Measurements from ENCODE around the gene CDHR4.
A peak's percentile ranks its signal among the peaks of the same experiment; 100 is the strongest.
"Not testable (repeated sequence)": the region's sequence is repeated elsewhere in the genome, so short reads cannot be mapped to it uniquely, and the experiment has no call there.

Gene CDHR4

DNA sequence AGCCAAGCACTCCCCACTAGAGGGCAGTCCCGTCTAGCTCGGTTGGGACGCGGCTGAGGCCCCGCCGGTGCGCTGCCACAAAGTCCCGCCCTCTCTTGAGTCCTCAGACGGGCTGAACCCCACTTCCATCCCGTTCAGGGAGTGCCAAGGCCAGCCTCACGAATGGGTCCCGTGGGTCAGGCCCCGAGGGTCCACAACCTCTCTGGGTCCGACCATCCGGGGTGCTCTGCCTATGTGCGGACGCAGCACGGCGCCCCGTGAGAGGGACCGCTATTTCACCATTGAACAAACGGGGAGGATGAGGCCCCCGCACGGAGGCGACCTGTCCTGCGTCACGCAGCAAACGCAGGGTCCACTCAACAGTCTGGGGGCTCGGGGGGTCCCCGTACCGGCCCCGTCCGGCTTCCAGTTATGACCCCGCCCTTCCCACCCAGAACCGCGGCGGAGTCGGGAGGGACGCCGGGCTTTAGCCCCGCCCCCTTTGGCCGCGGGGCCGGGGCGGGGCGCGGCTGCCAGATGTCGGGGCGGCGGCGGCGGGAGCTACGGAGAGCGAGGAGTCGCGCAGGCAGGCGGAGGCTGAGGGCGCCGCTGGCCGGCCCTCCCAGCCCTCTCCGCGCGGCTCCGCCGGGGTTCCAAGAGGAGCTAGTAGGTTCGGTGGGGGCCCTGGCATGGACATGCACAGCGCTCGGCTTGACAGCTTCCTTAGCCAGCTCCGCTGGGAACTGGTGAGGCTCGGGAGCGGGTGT is 3.2 kb upstream of the CDHR4 start, which contains the start of gene INKA1:
Gene INKA1, plus strand, starts transcription at position 543 of the 746 bp plus-strand sequence. Its CDS starts 132 bp downstream, at position 675.
- peak; percentile 95 for DNase-seq (ENCODE audit: low spot score)

GRCh38 chr3:49801160-49801559 is 1.5 kb upstream of the CDHR4 start:
- no peak for DNase-seq (ENCODE audit: low spot score)

GRCh38 chr3:49799105-49799504 is 568 bp downstream of the CDHR4 start:
- DNase-seq (ENCODE audit: low spot score) = no peak

DNA sequence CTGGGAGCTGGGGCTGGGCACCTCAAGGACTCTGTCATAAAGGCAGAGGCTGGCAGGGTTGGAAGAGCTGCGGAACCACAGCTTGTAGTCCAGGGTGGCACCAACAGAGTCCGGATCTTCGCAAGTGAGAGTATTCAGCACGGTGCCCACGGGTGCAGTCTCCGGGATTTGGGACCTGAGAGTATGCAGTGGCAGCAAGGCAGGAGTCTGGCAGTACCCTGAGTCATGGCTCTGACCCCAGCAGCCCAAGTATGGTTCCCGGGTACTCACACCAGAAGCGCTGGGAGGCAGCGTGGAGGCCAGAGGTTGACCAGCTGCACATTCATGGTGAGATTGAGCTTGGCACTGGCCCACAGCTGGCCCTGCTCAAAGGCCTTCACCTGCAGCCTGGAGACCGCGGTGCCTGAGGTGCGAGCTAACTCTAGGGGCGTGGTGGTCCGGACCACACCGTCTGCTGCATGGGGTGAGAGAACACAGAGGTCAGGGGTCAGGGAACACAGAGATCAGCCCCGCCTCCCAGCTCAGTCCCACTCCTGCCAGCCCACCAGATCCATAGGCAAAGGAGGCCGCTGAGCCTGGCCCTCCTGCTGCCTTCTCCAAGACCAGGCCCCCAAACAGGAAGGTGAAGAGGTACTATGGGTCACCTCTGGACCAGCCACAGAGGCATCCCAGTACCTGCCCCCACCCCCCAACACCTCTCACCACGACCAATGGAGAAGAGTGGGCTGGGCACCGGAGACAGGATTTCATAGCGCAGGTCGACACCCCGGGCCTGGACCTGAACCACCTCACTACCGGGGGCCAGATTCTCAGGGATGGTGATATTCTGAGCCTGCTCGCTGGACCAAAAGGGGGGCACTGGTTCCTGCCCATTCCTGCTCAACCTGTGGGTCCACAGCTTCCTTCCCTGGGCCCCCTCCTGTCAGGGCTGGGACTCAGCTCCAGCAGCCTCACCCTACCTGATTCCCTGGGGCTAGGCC is 4.5 kb downstream of the CDHR4 start:
- no peak for DNase-seq (ENCODE audit: low spot score)

- no peak for DNase-seq (ENCODE audit: low spot score)
Observed at GRCh38 chr3:49794431-49794830, 5.2 kb downstream of the CDHR4 start.

DNA sequence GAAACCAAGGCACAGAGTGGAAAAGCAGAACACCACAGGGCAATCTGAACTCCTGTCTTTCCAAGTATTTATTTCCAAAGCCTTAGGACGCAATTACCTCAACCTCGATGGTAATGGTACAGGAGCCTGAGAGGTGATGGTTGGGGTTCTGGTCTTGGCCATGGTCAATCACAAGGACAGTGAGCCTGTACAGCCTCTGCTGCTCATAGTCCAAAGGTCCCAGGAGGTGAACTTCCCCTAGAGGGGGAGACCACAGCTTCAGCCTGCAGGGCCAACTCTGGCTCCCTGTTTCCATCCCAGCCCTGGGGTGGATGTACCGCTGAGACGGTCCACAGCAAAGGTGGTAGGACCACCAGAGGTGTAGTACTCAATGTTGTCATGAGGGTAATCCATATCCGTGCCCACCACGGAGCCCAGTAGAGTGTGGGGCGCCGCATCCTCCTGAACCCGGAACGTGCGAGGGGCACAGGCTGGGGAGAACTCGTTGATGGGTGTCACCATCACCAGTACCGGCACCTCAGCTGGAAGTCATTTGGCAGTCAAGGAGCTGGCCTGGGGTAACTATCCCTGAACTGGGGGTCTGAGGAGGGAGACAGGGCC is 6.1 kb downstream of the CDHR4 start:
- no peak for DNase-seq (ENCODE audit: low spot score)

- no peak for DNase-seq (ENCODE audit: low spot score)
Observed at GRCh38 chr3:49792371-49793150, 7.1 kb downstream of the CDHR4 start.

DNA sequence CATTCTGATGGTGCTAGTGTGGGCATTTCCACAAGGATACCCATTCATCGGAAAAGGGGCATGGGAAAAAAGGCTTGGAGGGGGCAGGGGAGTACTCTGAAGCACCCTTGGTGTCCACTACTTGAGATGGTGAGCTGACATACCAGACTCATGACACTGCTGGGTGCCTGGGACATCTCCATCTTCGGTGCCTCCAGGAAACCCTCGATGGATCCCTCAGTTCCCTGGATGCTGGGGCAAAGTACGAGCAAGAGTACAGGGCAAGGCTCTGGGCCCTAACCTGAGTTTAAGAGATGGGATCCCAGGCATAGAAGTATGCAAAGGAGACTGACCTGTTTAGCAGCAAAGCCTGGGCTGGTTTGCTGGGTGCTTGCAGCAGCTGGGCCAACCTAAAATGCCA is 8.1 kb downstream of the CDHR4 start:
- DNase-seq (ENCODE audit: low spot score) = no peak

DNA sequence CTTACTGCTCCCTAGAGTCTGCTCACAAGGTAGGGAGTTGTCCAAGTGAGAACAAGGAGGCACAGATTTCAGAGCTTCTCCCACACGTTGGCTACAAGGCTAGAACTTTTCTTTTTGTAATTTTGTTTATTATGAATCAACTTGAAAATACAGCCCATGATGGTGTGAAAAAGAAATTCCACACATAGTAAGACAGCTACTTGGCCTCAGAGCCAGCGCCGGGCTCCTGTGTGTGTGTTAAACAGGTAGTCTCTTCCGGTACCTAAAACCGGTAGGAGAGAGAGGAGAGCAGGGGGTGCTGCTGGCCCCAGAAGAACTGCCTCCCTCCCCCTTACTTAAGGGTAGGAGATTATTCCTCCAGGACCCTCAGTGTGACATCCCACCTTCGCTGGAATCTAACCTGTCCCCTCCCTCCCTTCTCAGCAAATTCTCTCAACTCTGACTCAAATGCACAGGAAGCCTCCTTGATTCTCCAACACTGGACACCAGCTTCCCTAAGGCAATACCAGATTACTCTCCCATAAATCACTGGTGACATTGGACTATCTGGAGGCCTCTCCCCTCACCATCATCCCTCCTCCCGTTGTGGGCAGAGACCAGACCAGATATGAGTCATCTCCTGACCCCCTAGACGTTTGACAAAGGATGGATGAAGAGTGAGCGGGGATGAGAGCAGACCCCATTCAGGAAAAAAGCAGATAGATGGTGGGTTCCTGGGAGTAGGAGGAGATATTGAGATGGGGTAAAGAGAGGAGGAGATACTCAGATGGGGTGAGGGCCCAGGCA is 8.9 kb downstream of the CDHR4 start:
- DNase-seq (ENCODE audit: low spot score) = no peak

DNA sequence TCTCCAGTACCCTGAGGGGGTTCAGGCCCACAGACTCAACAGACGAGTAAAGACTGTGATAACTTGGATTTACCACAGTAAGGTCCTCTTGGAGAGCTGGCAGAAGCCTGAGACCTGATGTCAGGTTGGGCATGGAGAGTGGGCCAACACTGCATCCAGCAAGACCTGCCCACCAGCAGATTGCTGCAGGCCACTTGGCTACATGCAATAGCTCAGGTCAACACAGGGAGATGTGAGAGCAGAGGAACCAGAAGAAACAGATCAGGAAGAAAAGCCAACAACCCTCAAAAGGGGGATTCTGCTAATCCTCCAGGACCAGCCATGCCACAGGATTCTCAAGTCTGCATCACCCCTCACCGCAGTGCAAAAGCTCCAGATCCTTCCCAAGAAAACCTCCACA is 11.6 kb downstream of the CDHR4 start:
- no peak for DNase-seq (ENCODE audit: low spot score)

GRCh38 chr3:49787536-49787935 is 12.1 kb downstream of the CDHR4 start:
- DNase-seq (ENCODE audit: low spot score) = no peak

GRCh38 chr3:49787182-49787464 is 12.6 kb downstream of the CDHR4 start:
- no peak for DNase-seq (ENCODE audit: low spot score)

DNA sequence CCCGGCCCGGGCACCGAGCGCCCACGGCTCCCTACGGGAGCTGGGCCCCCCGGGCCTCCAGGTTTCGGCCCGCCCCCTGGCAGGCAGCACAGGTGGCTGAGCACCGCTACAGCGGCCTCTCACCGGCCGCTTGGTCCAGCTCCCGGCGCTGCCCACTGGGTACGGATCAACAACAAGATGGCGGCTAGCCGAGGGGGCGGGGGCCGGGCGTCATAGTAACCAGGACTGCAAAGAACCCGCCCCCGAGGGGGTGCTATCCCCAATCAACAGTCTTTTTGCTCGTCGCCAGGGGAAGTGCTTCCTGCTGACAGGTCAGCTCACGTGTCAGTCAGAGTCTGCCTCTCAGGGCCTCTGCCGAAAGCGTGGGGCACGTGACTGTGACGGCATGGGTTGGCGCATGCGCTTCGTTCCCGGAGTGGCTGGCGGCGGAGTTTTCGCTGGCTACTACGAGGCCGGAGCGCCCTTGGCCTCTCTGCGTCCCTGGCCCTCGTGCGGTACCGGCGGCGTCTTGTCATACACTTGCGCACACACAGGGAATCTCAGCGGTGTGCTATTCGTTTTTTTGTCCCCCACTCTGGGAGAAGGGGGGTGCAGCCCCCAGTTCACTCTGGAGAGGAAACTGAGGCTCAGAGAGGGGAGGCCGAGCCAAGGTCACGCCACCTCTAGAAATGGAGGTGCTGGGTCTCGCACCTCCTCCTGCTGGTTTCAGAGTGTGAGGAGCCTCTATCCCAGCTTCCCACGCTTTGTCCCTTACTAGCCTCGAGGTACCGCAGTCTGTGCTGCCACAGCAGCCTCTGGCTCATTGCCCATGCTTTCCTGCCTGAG is 13.1 kb downstream of the CDHR4 start, which contains the start of gene IP6K1:
Gene IP6K1, minus strand, starts transcription at position 186 of the 825 bp plus-strand sequence. CDS start 38,502 bp downstream, outside the sequence.
- DNase-seq (ENCODE audit: low spot score) = peak; percentile 100

GRCh38 chr3:49785565-49786356 is 13.9 kb downstream of the CDHR4 start:
- DNase-seq (ENCODE audit: low spot score) = peak; percentile 53

- DNase-seq (ENCODE audit: low spot score) = not testable (repeated sequence)
Observed at GRCh38 chr3:49782277-49782676, 17.4 kb downstream of the CDHR4 start.

DNA sequence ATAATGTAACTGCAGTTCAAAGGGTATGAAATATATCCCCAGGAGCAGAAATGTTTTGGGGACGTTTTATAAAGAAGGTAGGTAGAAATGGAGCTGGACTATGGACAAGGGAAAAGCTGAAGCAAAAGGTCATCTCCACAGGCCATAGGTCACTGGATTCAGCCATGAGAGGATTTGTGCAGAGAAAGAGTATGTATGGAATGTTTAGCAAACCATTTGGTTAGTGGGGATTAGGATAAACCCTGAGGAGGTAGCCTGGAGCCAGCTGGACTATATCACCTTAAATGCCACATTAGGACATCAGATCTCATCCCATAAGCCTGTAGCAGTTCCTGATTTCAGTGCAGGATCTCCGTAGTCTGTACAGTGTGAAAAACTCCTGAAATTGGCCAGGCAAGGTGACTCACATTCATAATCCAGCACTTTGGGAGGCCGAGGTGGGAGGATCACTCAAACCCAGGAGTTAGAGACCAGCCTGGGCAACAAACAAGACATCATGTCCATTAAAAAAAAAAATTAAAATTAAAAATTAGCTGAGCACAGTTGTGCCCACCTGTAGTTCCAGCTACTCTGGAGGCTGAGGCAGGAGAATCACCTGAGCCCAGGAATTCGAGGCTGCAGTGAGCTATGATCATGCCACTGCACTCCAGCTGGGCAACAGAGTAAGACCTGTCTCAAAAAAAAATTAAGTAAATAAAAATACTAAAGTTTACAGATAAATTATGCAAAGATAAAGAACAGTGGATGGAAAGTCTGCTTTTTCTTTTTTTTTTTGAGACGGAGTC is 18.1 kb downstream of the CDHR4 start:
- DNase-seq (ENCODE audit: low spot score) = no peak

- DNase-seq (ENCODE audit: low spot score) = not testable (repeated sequence)
Observed at GRCh38 chr3:49780975-49781365, 18.7 kb downstream of the CDHR4 start.

Data from AG08396 (cell line).